ENCODE results near the gene TGIF2.
"Not testable (repeated sequence)": the region's sequence is repeated elsewhere in the genome, so short reads cannot be mapped to it uniquely, and the experiment has no call there.

Gene TGIF2

GRCh38 chr20:36601540-36601939, 28.1 kb downstream of the TGIF2 start:
- no peak overlapping the region for H3K4me3 ChIP-seq (ENCODE audit: low read depth, low read length)
- in situ Hi-C loops (cut with HindIII; ENCODE audit: low sequenced_read_pairs) = loop anchor here (5.0 kb wide), 1 partner anchor 49 kb away; no protein-coding TSS in a partner anchor
- no peak for TF ChIP-seq CTCF (IDR thresholded peaks at IDR 0.05; ENCODE audit: low read depth, low read length, missing control alignments)
- DNase-seq (ENCODE audit: low read depth) = no peak

GRCh38 chr20:36604952-36605398, 31.6 kb downstream of the TGIF2 start:
- in situ Hi-C loops (cut with HindIII; ENCODE audit: low sequenced_read_pairs) = loop anchor here (5.0 kb wide), 1 partner anchor 53 kb away; no protein-coding TSS in a partner anchor
- no peak for DNase-seq (ENCODE audit: low read depth)
- no peak for TF ChIP-seq CTCF (IDR thresholded peaks at IDR 0.05; ENCODE audit: low read depth, low read length, missing control alignments)

GRCh38 chr20:36605399-36606157, 32.2 kb downstream of the TGIF2 start, which contains the start of gene RAB5IF:
Gene RAB5IF (plus strand): TSS chr20:36605779. CDS start chr20:36605952, 173 bp downstream.
- peak; percentile 87 for TF ChIP-seq CTCF (IDR thresholded peaks at IDR 0.05; ENCODE audit: low read depth, low read length, missing control alignments)
- H3K4me3 ChIP-seq (ENCODE audit: low read depth, low read length) = peak within 1 kb of the TSS; percentile 97
- in situ Hi-C loops (cut with HindIII; ENCODE audit: low sequenced_read_pairs) = no loop called here
- DNase-seq (ENCODE audit: low read depth) = peak; percentile 96

More at GRCh38 chr20:36604952-36605398, 31.6 kb downstream of the TGIF2 start:
- peak overlapping the region; percentile 97 for H3K4me3 ChIP-seq (ENCODE audit: low read depth, low read length)

GRCh38 chr20:36606158-36607066, 33.0 kb downstream of the TGIF2 start:
- DNase-seq (ENCODE audit: low read depth) = no peak
- in situ Hi-C loops (cut with HindIII; ENCODE audit: low sequenced_read_pairs) = no loop called here
- H3K4me3 ChIP-seq (ENCODE audit: low read depth, low read length) = peak overlapping the region; percentile 97
- no peak for TF ChIP-seq CTCF (IDR thresholded peaks at IDR 0.05; ENCODE audit: low read depth, low read length, missing control alignments)

- DNase-seq (ENCODE audit: low read depth) = no peak
- no peak overlapping the region for H3K4me3 ChIP-seq (ENCODE audit: low read depth, low read length)
- in situ Hi-C loops (cut with HindIII; ENCODE audit: low sequenced_read_pairs) = no loop called here
- TF ChIP-seq CTCF (IDR thresholded peaks at IDR 0.05; ENCODE audit: low read depth, low read length, missing control alignments) = no peak
These were observed 34.4 kb downstream of the TGIF2 start for GRCh38 chr20:36607586-36608387.

GRCh38 chr20:36608388-36608728, 35.0 kb downstream of the TGIF2 start:
- DNase-seq (ENCODE audit: low read depth); in situ Hi-C loops (cut with HindIII; ENCODE audit: low sequenced_read_pairs); H3K4me3 ChIP-seq (ENCODE audit: low read depth, low read length): not testable (repeated sequence)
